Nephron (organoid): ENCODE results near the gene MFSD1.

Experiments
- H3K27ac Mint-ChIP-seq, 3 experiments: 2 replicates each; pipeline ENCODE4 v1.8.0; 2020; ENCODE audit warnings: mixed read lengths in 3 of 3, mild to moderate bottlenecking in 2 of 3, moderate library complexity in 1 of 3
- H3K27me3 Mint-ChIP-seq: 2 replicates; pipeline ENCODE4 v1.8.0; 2021; ENCODE audit warnings: low read depth, mild to moderate bottlenecking, moderate library complexity, mixed read lengths
- H3K36me3 Mint-ChIP-seq: 2 replicates; pipeline ENCODE4 v1.8.0; 2020; ENCODE audit warnings: low read depth, mixed read lengths
- H3K4me1 Mint-ChIP-seq: 2 replicates; pipeline ENCODE4 v1.8.0; 2020; ENCODE audit warnings: mixed read lengths
- H3K4me3 Mint-ChIP-seq, 3 experiments: 2 replicates each; pipeline ENCODE4 v1.8.0; 2020; ENCODE audit warnings: mild to moderate bottlenecking in 3 of 3, mixed read lengths in 3 of 3, moderate library complexity in 2 of 3
- H3K9me3 Mint-ChIP-seq: 2 replicates; pipeline ENCODE4 v1.8.0; 2020; ENCODE audit warnings: mixed read lengths
- CTCF ChIP-seq, 3 experiments: fragments of 200-600 bp; sonication (generic); IDR thresholded peaks; one replicate each; pipeline ENCODE4 v1.5.0; 2021; ENCODE audit warnings: antibody characterized with exemption in 3 of 3; ENCODE audit not compliant: unreplicated experiment in 3 of 3

MFSD1 gene, protein sequence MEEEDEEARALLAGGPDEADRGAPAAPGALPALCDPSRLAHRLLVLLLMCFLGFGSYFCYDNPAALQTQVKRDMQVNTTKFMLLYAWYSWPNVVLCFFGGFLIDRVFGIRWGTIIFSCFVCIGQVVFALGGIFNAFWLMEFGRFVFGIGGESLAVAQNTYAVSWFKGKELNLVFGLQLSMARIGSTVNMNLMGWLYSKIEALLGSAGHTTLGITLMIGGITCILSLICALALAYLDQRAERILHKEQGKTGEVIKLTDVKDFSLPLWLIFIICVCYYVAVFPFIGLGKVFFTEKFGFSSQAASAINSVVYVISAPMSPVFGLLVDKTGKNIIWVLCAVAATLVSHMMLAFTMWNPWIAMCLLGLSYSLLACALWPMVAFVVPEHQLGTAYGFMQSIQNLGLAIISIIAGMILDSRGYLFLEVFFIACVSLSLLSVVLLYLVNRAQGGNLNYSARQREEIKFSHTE

GRCh38 chr3:158801696-158802408 lies at the start of gene MFSD1:
Gene MFSD1 (plus strand): TSS chr3:158802054. CDS start chr3:158802153, 99 bp downstream.
- TF ChIP-seq CTCF (IDR thresholded peaks at IDR 0.05; ENCODE audit: unreplicated experiment in 3 of 3) = no peak
- peak within 1 kb of the TSS; percentile 69 to 87 (median 78) for H3K27ac Mint-ChIP-seq
- H3K4me1 Mint-ChIP-seq = peaks cover 30% of the 10 kb centered on the region
- H3K4me3 Mint-ChIP-seq = peak within 1 kb of the TSS; percentile 82 to 93 (median 91)
- H3K9me3 Mint-ChIP-seq = no peaks in the 10 kb centered on the region
- no peaks in the 10 kb centered on the region for H3K36me3 Mint-ChIP-seq
- peaks cover 12% of the 10 kb centered on the region for H3K27me3 Mint-ChIP-seq

GRCh38 chr3:158753854-158754253 lies 48.0 kb upstream of the MFSD1 start:
- H3K4me1 Mint-ChIP-seq = no peaks in the 10 kb centered on the region
- H3K4me3 Mint-ChIP-seq = no peak overlapping the region
- H3K36me3 Mint-ChIP-seq = peaks cover 3% of the 10 kb centered on the region
- no peaks in the 10 kb centered on the region for H3K9me3 Mint-ChIP-seq
- H3K27ac Mint-ChIP-seq = no peak overlapping the region
- TF ChIP-seq CTCF (IDR thresholded peaks at IDR 0.05; ENCODE audit: unreplicated experiment in 3 of 3) = no peak
- H3K27me3 Mint-ChIP-seq = no peaks in the 10 kb centered on the region

- peak overlapping the region in 2 of 3 experiments; percentile 36 to 67 for H3K27ac Mint-ChIP-seq
- no peaks in the 10 kb centered on the region for H3K36me3 Mint-ChIP-seq
- TF ChIP-seq CTCF (IDR thresholded peaks at IDR 0.05; ENCODE audit: unreplicated experiment in 3 of 3) = no peak
- no peaks in the 10 kb centered on the region for H3K27me3 Mint-ChIP-seq
- H3K4me3 Mint-ChIP-seq = no peak overlapping the region
- no peaks in the 10 kb centered on the region for H3K4me1 Mint-ChIP-seq
- peaks cover 2% of the 10 kb centered on the region for H3K9me3 Mint-ChIP-seq
Measured at GRCh38 chr3:158755421-158755820, 46.4 kb upstream of the MFSD1 start.

DNA sequence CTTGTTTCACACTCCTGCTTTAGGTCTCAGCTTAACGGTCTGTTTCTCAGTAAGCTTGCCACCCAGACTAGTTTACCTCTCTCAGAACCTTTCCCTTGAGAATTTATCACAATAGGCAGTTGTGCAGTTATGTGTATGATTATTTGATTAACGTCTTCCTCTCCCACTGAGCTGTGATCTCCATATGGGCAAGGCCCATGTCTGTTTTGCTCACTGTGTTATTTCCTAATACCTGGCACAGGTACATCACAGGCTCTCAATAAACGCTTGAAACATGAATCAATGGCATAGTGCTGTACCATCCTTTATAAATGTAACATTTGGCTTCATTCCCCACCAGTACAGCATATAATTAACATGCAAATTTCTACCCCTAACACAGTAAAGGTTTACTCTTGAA lies 40.5 kb upstream of the MFSD1 start:
- Mint-ChIP-seq H3K4me3 (no peak overlapping the region), H3K27me3 (no peaks in the 10 kb centered on the region), H3K9me3 (peaks cover 2% of the 10 kb centered on the region), H3K4me1 (peaks cover 26% of the 10 kb centered on the region), H3K27ac (peak overlapping the region in 1 of 3 experiments; percentile 64), H3K36me3 (no peaks in the 10 kb centered on the region)
- no peak for TF ChIP-seq CTCF (IDR thresholded peaks at IDR 0.05; ENCODE audit: unreplicated experiment in 3 of 3)

- H3K27ac Mint-ChIP-seq = peak overlapping the region in 2 of 3 experiments; percentile 45 to 64
- H3K36me3 Mint-ChIP-seq = no peaks in the 10 kb centered on the region
- no peaks in the 10 kb centered on the region for H3K27me3 Mint-ChIP-seq
- H3K9me3 Mint-ChIP-seq = peaks cover 2% of the 10 kb centered on the region
- H3K4me1 Mint-ChIP-seq = peaks cover 37% of the 10 kb centered on the region
- H3K4me3 Mint-ChIP-seq = no peak overlapping the region
- no peak for TF ChIP-seq CTCF (IDR thresholded peaks at IDR 0.05; ENCODE audit: unreplicated experiment in 3 of 3)
Measured at GRCh38 chr3:158762701-158763100, 39.2 kb upstream of the MFSD1 start.
